Measurements from ENCODE around the gene ISLR. TPM values are rescaled to one million over a fixed set of nuclear protein-coding genes. Genes with fewer than 3 reads are reported as not detected.

ISLR gene
- total RNA-seq, 4 donors from 2014 or later: 57.7 to 204 (median 112) TPM

- no peak for DNase-seq (ENCODE audit: extremely low spot score)
- Histone ChIP-seq H3K4me3 (no peak overlapping the region), H3K9me3 (no peaks in the 10 kb centered on the region), H3K27ac (replicated peaks in 1 of 4) (no peak overlapping the region), H3K27me3 (peaks cover 0 to 4% (median 0%) of the 10 kb centered on the region in 4 donors), H3K4me1 (peaks cover 0 to 9% (median 4%) of the 10 kb centered on the region in 4 donors), H3K36me3 (no peaks in the 10 kb centered on the region)
- intact Hi-C loops (cut with DNase I): no loop called here
- WGBS: 26% methylated on average over 4 of the region's 4 CpGs
- TF ChIP-seq CTCF (IDR thresholded peaks at IDR 0.05) (no peak), POLR2A (IDR thresholded peaks at IDR 0.05; ENCODE audit: low read depth) (no peak), EP300 (IDR thresholded peaks at IDR 0.05) (no peak), POLR2AphosphoS5 (IDR thresholded peaks at IDR 0.05) (no peak)
Observed at GRCh38 chr15:74209997-74210671, 36.6 kb downstream of the ISLR start.

- no peak for DNase-seq (ENCODE audit: extremely low spot score)
- TF ChIP-seq CTCF (IDR thresholded peaks at IDR 0.05): no peak
- no peak for TF ChIP-seq POLR2A (IDR thresholded peaks at IDR 0.05; ENCODE audit: low read depth)
- TF ChIP-seq EP300 (IDR thresholded peaks at IDR 0.05): no peak
- no peak for TF ChIP-seq POLR2AphosphoS5 (IDR thresholded peaks at IDR 0.05)
- Histone ChIP-seq H3K4me3 (no peak overlapping the region), H3K4me1 (peaks cover 0 to 9% (median 3%) of the 10 kb centered on the region in 4 donors), H3K27me3 (peaks cover 0 to 4% (median 0%) of the 10 kb centered on the region in 4 donors), H3K9me3 (no peaks in the 10 kb centered on the region), H3K27ac (replicated peaks in 1 of 4) (no peak overlapping the region), H3K36me3 (no peaks in the 10 kb centered on the region)
- intact Hi-C loops (cut with DNase I): no loop called here
Observed at GRCh38 chr15:74210729-74211128, 37.2 kb downstream of the ISLR start.

- Histone ChIP-seq H3K27ac (replicated peaks in 1 of 4) (no peak overlapping the region), H3K9me3 (no peaks in the 10 kb centered on the region), H3K27me3 (peaks cover 0 to 7% (median 0%) of the 10 kb centered on the region in 4 donors), H3K4me1 (peaks cover 0 to 9% (median 3%) of the 10 kb centered on the region in 4 donors), H3K36me3 (no peaks in the 10 kb centered on the region), H3K4me3 (no peak overlapping the region)
- TF ChIP-seq POLR2A (IDR thresholded peaks at IDR 0.05; ENCODE audit: low read depth) (no peak), EP300 (IDR thresholded peaks at IDR 0.05) (no peak), CTCF (IDR thresholded peaks at IDR 0.05) (no peak), POLR2AphosphoS5 (IDR thresholded peaks at IDR 0.05) (no peak)
- intact Hi-C loops (cut with DNase I): no loop called here
- DNase-seq (ENCODE audit: extremely low spot score): no peak
- WGBS: 100% methylated on average over 1 of the region's 1 CpG
Observed at GRCh38 chr15:74211656-74212055, 38.1 kb downstream of the ISLR start.

- DNase-seq (ENCODE audit: extremely low spot score): no peak
- H3K36me3 ChIP-seq: no peaks in the 10 kb centered on the region
- intact Hi-C loops (cut with DNase I): no loop called here
- H3K27me3 ChIP-seq: peaks cover 0 to 13% (median 0%) of the 10 kb centered on the region in 4 donors
- no peaks in the 10 kb centered on the region for H3K9me3 ChIP-seq
- H3K4me1 ChIP-seq: peaks cover 0 to 9% (median 3%) of the 10 kb centered on the region in 4 donors
- H3K4me3 ChIP-seq: no peak overlapping the region
- TF ChIP-seq CTCF (IDR thresholded peaks at IDR 0.05): no peak
- no peak for TF ChIP-seq POLR2AphosphoS5 (IDR thresholded peaks at IDR 0.05)
- TF ChIP-seq EP300 (IDR thresholded peaks at IDR 0.05): no peak
- TF ChIP-seq POLR2A (IDR thresholded peaks at IDR 0.05; ENCODE audit: low read depth): no peak
- H3K27ac ChIP-seq (replicated peaks in 1 of 4): no peak overlapping the region
- 88% methylated on average over 9 of the region's 9 CpGs for WGBS
Observed at GRCh38 chr15:74212494-74212893, 39.0 kb downstream of the ISLR start.

Data from esophagus muscularis mucosa (tissue), 4 donors.